ENCODE results near the gene ZNF367. TPM values are rescaled to one million over a fixed set of nuclear protein-coding genes. Genes with fewer than 3 reads are reported as not detected.

The ZNF367 gene
- total and polyA plus RNA-seq, 2 of the 4 experiments (the other 2 are of a cell fraction): 1.1 to 2.7 TPM

DNA sequence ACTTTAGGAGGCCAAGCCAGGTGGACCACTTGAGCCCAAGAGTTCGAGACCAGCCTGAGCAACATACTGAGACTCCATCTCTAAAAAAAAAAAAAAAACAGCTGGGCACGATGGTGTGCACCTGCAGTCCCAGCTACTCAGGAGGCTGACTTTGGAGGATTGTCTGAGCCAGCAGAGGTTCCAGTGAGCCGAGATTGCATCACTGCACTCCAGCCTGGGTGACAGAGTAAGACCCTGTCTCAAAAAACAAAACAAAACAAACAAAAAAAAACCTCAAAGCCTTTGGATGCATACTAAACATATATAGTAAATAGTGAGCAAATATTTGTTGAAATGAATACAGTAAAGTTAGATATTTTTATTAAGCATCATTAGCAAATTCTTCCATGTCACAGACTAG lies 40.0 kb downstream of the ZNF367 start:
- H3K4me3 ChIP-seq (ENCODE audit: insufficient read depth, low read depth, low read length): no peak overlapping the region
- no peak overlapping the region for H2AFZ ChIP-seq (replicated peaks; ENCODE audit: low read length, poor library complexity)
- H3K23ac ChIP-seq (ENCODE audit: low read depth, low read length): no peak overlapping the region
- no peak overlapping the region for H3K18ac ChIP-seq (ENCODE audit: low read depth, low read length)
- ATAC-seq (ENCODE audit: low read depth): no peak
- dilution Hi-C loops (cut with HindIII; ENCODE audit: low sequenced_read_pairs, unreplicated experiment) (no loop called here), in situ Hi-C loops (cut with MboI; ENCODE audit: low sequenced_read_pairs) (no loop called here), intact Hi-C loops (cut with micrococcal nuclease) (no loop called here)
- H3K27me3 ChIP-seq (ENCODE audit: control insufficient read depth, insufficient read depth, low read length): no peaks in the 10 kb centered on the region
- no peak overlapping the region for H3K56ac ChIP-seq (ENCODE audit: extremely low read depth, insufficient read depth, low read length)
- H4K91ac ChIP-seq (ENCODE audit: insufficient read depth, low read depth, low read length): no peak overlapping the region
- H3K9me3 ChIP-seq (ENCODE audit: control insufficient read depth, insufficient read depth, low read length): no peaks in the 10 kb centered on the region
- no peak for DNase-seq
- no peak overlapping the region for H3K27ac ChIP-seq (ENCODE audit: insufficient read depth, low read length)
- H3K9me1 ChIP-seq (ENCODE audit: insufficient read depth, low read length): peaks cover 10% of the 10 kb centered on the region; the same call in 1 of the 2 replicates
- no peak overlapping the region for H2BK15ac ChIP-seq (ENCODE audit: low read depth, low read length)
- no peaks in the 10 kb centered on the region; the same call in 1 of the 2 replicates for H3K36me3 ChIP-seq (ENCODE audit: control insufficient read depth, insufficient read depth, low read length)
- H3K79me1 ChIP-seq (ENCODE audit: low read depth in 1 of 2, low read length in 2 of 2): peaks cover 16 to 54% of the 10 kb centered on the region in 2 experiments
- no peak overlapping the region for H4K5ac ChIP-seq (ENCODE audit: low read depth, low read length)
- no peak overlapping the region for H2BK120ac ChIP-seq (ENCODE audit: low read depth, low read length)
- no peak overlapping the region for H2BK20ac ChIP-seq (ENCODE audit: low read depth, low read length)
- POLR2A ChIA-PET (ENCODE audit: unreplicated experiment): no interaction called here
- H3K4me2 ChIP-seq (ENCODE audit: low read depth, low read length): no peak overlapping the region
- H4K20me1 ChIP-seq (ENCODE audit: insufficient read depth, low read length): peaks cover 23% of the 10 kb centered on the region
- H2AK9ac ChIP-seq (replicated peaks; ENCODE audit: low read depth, low read length, poor library complexity): no peak overlapping the region
- CTCF ChIA-PET: no interaction called here
- H3K4me1 ChIP-seq (ENCODE audit: control insufficient read depth, insufficient read depth, low read length): peaks cover 15% of the 10 kb centered on the region
- WGBS, 2 experiments (ENCODE audit: extremely low coverage in 2 of 2, insufficient read length in 1 of 2): no CpG with 5 or more reads among the region's 3 CpGs
- no peak overlapping the region for H2AK5ac ChIP-seq (ENCODE audit: low read depth, low read length)
- no TSS peak for BruUV-seq (replicated peaks)
- no peak overlapping the region for H3K4ac ChIP-seq (ENCODE audit: low read depth, low read length)
- no peak overlapping the region for H2BK5ac ChIP-seq (ENCODE audit: low read depth, low read length, poor library complexity, severe bottlenecking)
- TF ChIP-seq, protein P1, sequence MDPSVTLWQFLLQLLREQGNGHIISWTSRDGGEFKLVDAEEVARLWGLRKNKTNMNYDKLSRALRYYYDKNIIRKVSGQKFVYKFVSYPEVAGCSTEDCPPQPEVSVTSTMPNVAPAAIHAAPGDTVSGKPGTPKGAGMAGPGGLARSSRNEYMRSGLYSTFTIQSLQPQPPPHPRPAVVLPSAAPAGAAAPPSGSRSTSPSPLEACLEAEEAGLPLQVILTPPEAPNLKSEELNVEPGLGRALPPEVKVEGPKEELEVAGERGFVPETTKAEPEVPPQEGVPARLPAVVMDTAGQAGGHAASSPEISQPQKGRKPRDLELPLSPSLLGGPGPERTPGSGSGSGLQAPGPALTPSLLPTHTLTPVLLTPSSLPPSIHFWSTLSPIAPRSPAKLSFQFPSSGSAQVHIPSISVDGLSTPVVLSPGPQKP (IDR thresholded peaks at IDR 0.05; ENCODE audit: borderline replicate concordance, low read depth, low read length): no peak
- TF ChIP-seq CEBPB (IDR thresholded peaks at IDR 0.05; ENCODE audit: low read depth, low read length): no peak
- no peak for TF ChIP-seq MXI1 (IDR thresholded peaks at IDR 0.05; ENCODE audit: borderline replicate concordance, low read depth, low read length)
- TF ChIP-seq MAZ (IDR thresholded peaks at IDR 0.05; ENCODE audit: borderline replicate concordance, low read depth, low read length): no peak
- H3K14ac ChIP-seq (replicated peaks; ENCODE audit: low read depth, low read length): no peak overlapping the region
- H3K9ac ChIP-seq (ENCODE audit: low read depth, low read length): no peak overlapping the region
- no peak overlapping the region for H4K8ac ChIP-seq (ENCODE audit: low read depth in 2 of 2, low read length in 2 of 2)

Data from IMR-90 (cell line).